Esophagus squamous epithelium (tissue), 4 donors: ENCODE data around the gene BMPER.

Experiments
- CTCF ChIP-seq, 6 experiments: fragments of 450-650 bp in 4 of 6; fragments of 200-600 bp in 2 of 6; sonication (generic) in 2 of 6; IDR thresholded peaks; one replicate each; pipeline ENCODE4 v1.5.1; 2016 to 2019; ENCODE audit warnings: antibody characterized with exemption in 6 of 6, mild to moderate bottlenecking in 4 of 6, moderate library complexity in 4 of 6
- POLR2A ChIP-seq, 4 donors: fragments of 450-650 bp; IDR thresholded peaks; one replicate each; pipeline ENCODE4 v1.6.1; 2017; ENCODE audit warnings: antibody characterized with exemption in 4 of 4, mild to moderate bottlenecking in 4 of 4, moderate library complexity in 3 of 4

- no peak for TF ChIP-seq CTCF (IDR thresholded peaks at IDR 0.05)
- TF ChIP-seq POLR2A (IDR thresholded peaks at IDR 0.05) = no peak
These were observed 137.1 kb downstream of the BMPER start for GRCh38 chr7:34042406-34042805.
